A549 (cell line): Measurements from ENCODE around the gene COG5.

Experiments
- CHD4 ChIP-seq: fragments of 200-600 bp; sonication (generic); IDR thresholded peaks from 2 replicates; pipeline ENCODE4 v1.6.1; 2016; ENCODE audit warnings: antibody characterized with exemption, mild to moderate bottlenecking, borderline replicate concordance
- EHF ChIP-seq: fragments of 250-450 bp; sonication (Bioruptor Pico); IDR thresholded peaks from 2 replicates; pipeline ENCODE4 v1.5.0; 2020; ENCODE audit warnings: mild to moderate bottlenecking
- EP300 ChIP-seq, 2 experiments: fragments of >200 bp; sonication (Bioruptor Twin); formaldehyde crosslinking; IDR thresholded peaks; 2 replicates in 1 of 2; 3 replicates in 1 of 2; pipeline ENCODE4 v1.6.1; 2016 to 2017
- JUN ChIP-seq, 2 experiments: fragments of >200 bp; sonication (Bioruptor Twin); formaldehyde crosslinking; IDR thresholded peaks; 2 replicates in 1 of 2; 3 replicates in 1 of 2; pipeline ENCODE4 v1.6.1; 2016 to 2017
- MAFK ChIP-seq: fragments of 450-650 bp; IDR thresholded peaks from 2 replicates; pipeline ENCODE4 v1.6.1; 2014; ENCODE audit not compliant: partially characterized antibody
- MAX ChIP-seq: IDR thresholded peaks from 2 replicates; pipeline ENCODE4 v1.6.1; 2012
- NR3C1 ChIP-seq: fragments of >200 bp; sonication (Bioruptor Twin); formaldehyde crosslinking; IDR thresholded peaks from 3 replicates; pipeline ENCODE4 v1.6.1; 2017
- POLR2A ChIP-seq: IDR thresholded peaks from 2 replicates; pipeline ENCODE4 v1.6.1; 2012; ENCODE audit warnings: mild to moderate bottlenecking, low read length
- RNF2 ChIP-seq: fragments of 200-600 bp; sonication (generic); IDR thresholded peaks from 2 replicates; pipeline ENCODE4 v1.6.1; 2016; ENCODE audit warnings: low read depth, mild to moderate bottlenecking, antibody characterized with exemption, moderate library complexity, borderline replicate concordance
- ZC3H11A ChIP-seq: fragments of 450-650 bp; IDR thresholded peaks from 2 replicates; pipeline ENCODE4 v1.6.1; 2014; ENCODE audit warnings: antibody characterized with exemption, mild to moderate bottlenecking
- TF ChIP-seq, protein P1 (sequence below): fragments of >200 bp; sonication (Bioruptor Twin); formaldehyde crosslinking; IDR thresholded peaks from 3 replicates; pipeline ENCODE4 v1.5.1; 2016

- TF ChIP-seq RNF2 (no peak), JUN (IDR thresholded peaks at IDR 0.05) (no peak), CHD4 (no peak), MAFK (no peak), POLR2A (no peak), MAX (no peak), EP300 (IDR thresholded peaks at IDR 0.05) (no peak), EHF (no peak), ZC3H11A (no peak), NR3C1 (no peak)
- TF ChIP-seq, protein P1, sequence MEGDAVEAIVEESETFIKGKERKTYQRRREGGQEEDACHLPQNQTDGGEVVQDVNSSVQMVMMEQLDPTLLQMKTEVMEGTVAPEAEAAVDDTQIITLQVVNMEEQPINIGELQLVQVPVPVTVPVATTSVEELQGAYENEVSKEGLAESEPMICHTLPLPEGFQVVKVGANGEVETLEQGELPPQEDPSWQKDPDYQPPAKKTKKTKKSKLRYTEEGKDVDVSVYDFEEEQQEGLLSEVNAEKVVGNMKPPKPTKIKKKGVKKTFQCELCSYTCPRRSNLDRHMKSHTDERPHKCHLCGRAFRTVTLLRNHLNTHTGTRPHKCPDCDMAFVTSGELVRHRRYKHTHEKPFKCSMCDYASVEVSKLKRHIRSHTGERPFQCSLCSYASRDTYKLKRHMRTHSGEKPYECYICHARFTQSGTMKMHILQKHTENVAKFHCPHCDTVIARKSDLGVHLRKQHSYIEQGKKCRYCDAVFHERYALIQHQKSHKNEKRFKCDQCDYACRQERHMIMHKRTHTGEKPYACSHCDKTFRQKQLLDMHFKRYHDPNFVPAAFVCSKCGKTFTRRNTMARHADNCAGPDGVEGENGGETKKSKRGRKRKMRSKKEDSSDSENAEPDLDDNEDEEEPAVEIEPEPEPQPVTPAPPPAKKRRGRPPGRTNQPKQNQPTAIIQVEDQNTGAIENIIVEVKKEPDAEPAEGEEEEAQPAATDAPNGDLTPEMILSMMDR, result no peak
Measured at GRCh38 chr7:107596881-107597581, 33.3 kb upstream of the COG5 start.
